Measurements from ENCODE around the gene BIRC3. TPM values are rescaled to one million over a fixed set of nuclear protein-coding genes. Genes with fewer than 3 reads are reported as not detected.

The BIRC3 gene
- total RNA-seq, 1 experiment from 2014 or later = 69.4 TPM

DNA sequence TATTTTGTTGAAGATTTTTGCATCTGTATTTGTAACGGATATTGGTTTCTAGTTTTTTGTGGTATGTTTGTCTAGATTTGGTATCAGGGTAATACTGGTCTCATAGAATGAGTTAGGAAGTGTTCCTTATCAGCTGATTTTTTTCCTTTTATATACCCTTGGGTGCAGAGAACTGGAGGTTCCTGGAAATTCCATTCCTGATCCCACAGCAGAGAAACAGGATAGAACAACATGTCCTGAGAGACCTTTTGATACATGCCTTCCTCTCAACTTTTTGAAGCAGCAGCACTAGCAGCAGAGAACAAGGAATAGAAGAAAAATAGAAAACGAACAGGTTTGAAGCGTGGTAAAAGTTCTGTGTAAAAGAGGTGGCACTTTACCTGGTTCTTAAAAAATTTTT lies 66.6 kb downstream of the BIRC3 start:
- peaks cover 9% of the 10 kb centered on the region for H3K36me3 Mint-ChIP-seq (ENCODE audit: insufficient read depth, unreplicated experiment)
- no TSS peak for BruUV-seq (replicated peaks)
- no peak for TF ChIP-seq CTCF (IDR thresholded peaks at IDR 0.05; ENCODE audit: unreplicated experiment)
- intact Hi-C loops (cut with micrococcal nuclease; ENCODE audit: unreplicated experiment) = no loop called here
- no peaks in the 10 kb centered on the region for H3K27me3 Mint-ChIP-seq (ENCODE audit: unreplicated experiment)
- DNase-seq = no peak
- H3K27ac Mint-ChIP-seq (ENCODE audit: unreplicated experiment) = no peak overlapping the region
- no peaks in the 10 kb centered on the region for H3K9me3 Mint-ChIP-seq (ENCODE audit: low read depth, unreplicated experiment)
- H3K4me1 Mint-ChIP-seq (ENCODE audit: low read depth, unreplicated experiment) = no peaks in the 10 kb centered on the region
- no peak overlapping the region for H3K4me3 Mint-ChIP-seq (ENCODE audit: low read depth, unreplicated experiment)
- CTCF ChIA-PET = no interaction called here

GRCh38 chr11:102384419-102385079 lies 67.3 kb downstream of the BIRC3 start:
- Mint-ChIP-seq H3K27ac (ENCODE audit: unreplicated experiment) (no peak overlapping the region), H3K4me3 (ENCODE audit: low read depth, unreplicated experiment) (no peak overlapping the region), H3K4me1 (ENCODE audit: low read depth, unreplicated experiment) (no peaks in the 10 kb centered on the region), H3K36me3 (ENCODE audit: insufficient read depth, unreplicated experiment) (peaks cover 2% of the 10 kb centered on the region), H3K9me3 (ENCODE audit: low read depth, unreplicated experiment) (no peaks in the 10 kb centered on the region), H3K27me3 (ENCODE audit: unreplicated experiment) (no peaks in the 10 kb centered on the region)
- no TSS peak for BruUV-seq (replicated peaks)
- CTCF ChIA-PET = no interaction called here
- no peak for TF ChIP-seq CTCF (IDR thresholded peaks at IDR 0.05; ENCODE audit: unreplicated experiment)
- no peak for DNase-seq
- intact Hi-C loops (cut with micrococcal nuclease; ENCODE audit: unreplicated experiment) = no loop called here

- H3K4me1 Mint-ChIP-seq (ENCODE audit: low read depth, unreplicated experiment) = peaks cover 2% of the 10 kb centered on the region
- H3K27ac Mint-ChIP-seq (ENCODE audit: unreplicated experiment) = no peak overlapping the region
- CTCF ChIA-PET = no interaction called here
- no peak for TF ChIP-seq CTCF (IDR thresholded peaks at IDR 0.05; ENCODE audit: unreplicated experiment)
- H3K27me3 Mint-ChIP-seq (ENCODE audit: unreplicated experiment) = no peaks in the 10 kb centered on the region
- intact Hi-C loops (cut with micrococcal nuclease; ENCODE audit: unreplicated experiment) = no loop called here
- peaks cover under 1% of the 10 kb centered on the region for H3K36me3 Mint-ChIP-seq (ENCODE audit: insufficient read depth, unreplicated experiment)
- no peak overlapping the region for H3K4me3 Mint-ChIP-seq (ENCODE audit: low read depth, unreplicated experiment)
- H3K9me3 Mint-ChIP-seq (ENCODE audit: low read depth, unreplicated experiment) = no peaks in the 10 kb centered on the region
- DNase-seq = no peak
- BruUV-seq (replicated peaks) = no TSS peak
Observed at GRCh38 chr11:102385085-102386007, 68.1 kb downstream of the BIRC3 start.

GRCh38 chr11:102386136-102386734 lies 69.0 kb downstream of the BIRC3 start:
- intact Hi-C loops (cut with micrococcal nuclease; ENCODE audit: unreplicated experiment) = no loop called here
- no TSS peak for BruUV-seq (replicated peaks)
- Mint-ChIP-seq H3K36me3 (ENCODE audit: insufficient read depth, unreplicated experiment) (peaks cover 6% of the 10 kb centered on the region), H3K4me3 (ENCODE audit: low read depth, unreplicated experiment) (no peak overlapping the region), H3K4me1 (ENCODE audit: low read depth, unreplicated experiment) (peaks cover 8% of the 10 kb centered on the region), H3K27me3 (ENCODE audit: unreplicated experiment) (no peaks in the 10 kb centered on the region), H3K9me3 (ENCODE audit: low read depth, unreplicated experiment) (no peaks in the 10 kb centered on the region), H3K27ac (ENCODE audit: unreplicated experiment) (no peak overlapping the region)
- CTCF ChIA-PET = no interaction called here
- DNase-seq = no peak
- TF ChIP-seq CTCF (IDR thresholded peaks at IDR 0.05; ENCODE audit: unreplicated experiment) = no peak

Measured in Calu3 (cell line).